Body of pancreas (tissue), 4 donors: ENCODE results near the gene CLEC2D.

ENCODE experiments used
- POLR2A ChIP-seq, 3 donors: fragments of 450-650 bp; IDR thresholded peaks; one replicate each; pipeline ENCODE4 v1.6.1; 2016; ENCODE audit warnings: antibody characterized with exemption in 3 of 3, mild to moderate bottlenecking in 2 of 3
- TF ChIP-seq, protein P1 (sequence below), 7 experiments: fragments of 450-650 bp in 4 of 7; fragments of 200-600 bp in 3 of 7; sonication (generic) in 3 of 7; IDR thresholded peaks; one replicate each; pipeline ENCODE4 v1.5.1; 2016 to 2019; ENCODE audit warnings: antibody characterized with exemption in 7 of 7

DNA sequence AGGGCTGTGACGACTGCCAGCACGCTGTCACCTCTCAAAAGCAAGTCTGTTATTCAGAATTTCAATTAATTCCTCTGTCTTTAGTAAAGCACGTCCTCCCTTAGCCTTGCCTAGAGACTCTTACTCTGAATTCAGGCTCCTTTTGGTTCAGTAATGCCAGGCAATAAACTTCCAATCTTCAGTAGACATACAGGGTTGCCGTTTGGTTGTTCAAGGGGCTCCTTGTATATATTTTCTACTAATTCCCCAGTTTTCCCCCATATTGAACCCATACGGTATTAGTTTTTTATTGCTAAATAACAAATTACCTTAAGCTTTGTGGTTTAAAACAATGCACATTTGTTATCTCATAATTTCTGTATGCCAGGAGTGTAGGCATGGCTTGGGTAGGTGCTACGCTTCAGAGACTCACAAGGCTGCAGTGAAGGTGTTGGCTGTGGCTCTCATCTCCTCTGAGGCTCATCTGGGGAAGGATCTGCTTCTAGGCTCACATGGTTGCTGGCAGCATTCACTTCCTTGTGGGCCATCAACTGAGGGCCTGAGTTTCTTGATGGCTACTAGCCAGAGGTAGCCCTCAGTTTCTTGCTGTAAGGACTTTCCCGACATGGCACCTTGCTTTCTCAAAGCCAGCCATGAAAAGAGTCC, 70.7 kb downstream of the CLEC2D start:
- TF ChIP-seq, protein P1, sequence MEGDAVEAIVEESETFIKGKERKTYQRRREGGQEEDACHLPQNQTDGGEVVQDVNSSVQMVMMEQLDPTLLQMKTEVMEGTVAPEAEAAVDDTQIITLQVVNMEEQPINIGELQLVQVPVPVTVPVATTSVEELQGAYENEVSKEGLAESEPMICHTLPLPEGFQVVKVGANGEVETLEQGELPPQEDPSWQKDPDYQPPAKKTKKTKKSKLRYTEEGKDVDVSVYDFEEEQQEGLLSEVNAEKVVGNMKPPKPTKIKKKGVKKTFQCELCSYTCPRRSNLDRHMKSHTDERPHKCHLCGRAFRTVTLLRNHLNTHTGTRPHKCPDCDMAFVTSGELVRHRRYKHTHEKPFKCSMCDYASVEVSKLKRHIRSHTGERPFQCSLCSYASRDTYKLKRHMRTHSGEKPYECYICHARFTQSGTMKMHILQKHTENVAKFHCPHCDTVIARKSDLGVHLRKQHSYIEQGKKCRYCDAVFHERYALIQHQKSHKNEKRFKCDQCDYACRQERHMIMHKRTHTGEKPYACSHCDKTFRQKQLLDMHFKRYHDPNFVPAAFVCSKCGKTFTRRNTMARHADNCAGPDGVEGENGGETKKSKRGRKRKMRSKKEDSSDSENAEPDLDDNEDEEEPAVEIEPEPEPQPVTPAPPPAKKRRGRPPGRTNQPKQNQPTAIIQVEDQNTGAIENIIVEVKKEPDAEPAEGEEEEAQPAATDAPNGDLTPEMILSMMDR (IDR thresholded peaks at IDR 0.05) = no peak
- no peak for TF ChIP-seq POLR2A (IDR thresholded peaks at IDR 0.05)
